ENCODE results near the gene FGGY.

DNA sequence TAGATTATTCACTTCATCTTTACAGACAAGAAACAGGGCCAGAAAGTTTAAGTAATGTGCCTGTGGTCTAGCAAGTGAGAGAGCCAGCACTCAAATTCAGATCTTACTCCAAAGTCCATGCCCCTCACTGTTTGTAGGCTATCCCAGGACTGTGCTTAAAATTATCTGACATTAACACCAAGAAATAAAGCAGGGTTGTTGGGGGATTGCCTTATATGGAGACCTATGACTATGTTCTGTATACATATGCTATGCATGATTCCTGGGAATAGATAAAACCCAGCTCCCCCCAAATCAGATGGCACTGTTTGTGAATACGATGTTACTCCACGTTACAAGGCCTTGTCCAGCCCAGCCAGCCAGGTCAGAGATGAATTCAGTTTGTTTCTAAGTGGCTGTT lies 386.3 kb downstream of the FGGY start:
- TF ChIP-seq CTCF (IDR thresholded peaks at IDR 0.05; ENCODE audit: insufficient read depth, low read length, poor library complexity, severe bottlenecking) = no peak
- no peak for TF ChIP-seq EZH2phosphoT487 (conservative IDR thresholded peaks at IDR 0.05; ENCODE audit: low read length)
